Natural killer cell (primary cell): ENCODE measurements around the gene CD209. TPM values are rescaled to one million over a fixed set of nuclear protein-coding genes. Genes with fewer than 3 reads are reported as not detected.
"Not testable (repeated sequence)": the region's sequence is repeated elsewhere in the genome, so short reads cannot be mapped to it uniquely, and the experiment has no call there.

Experiments used
- ATAC-seq, 3 donors: fragments of 150-1000 bp in 2 of 3; fragments of 200-7000 bp in 1 of 3; cut with Tn5 transposase; 1 replicate in 1 of 3; 2 replicates in 2 of 3; pipeline ENCODE4 v1.10.0; 2021; ENCODE audit warnings: mild to moderate bottlenecking in 2 of 3, moderate library complexity in 2 of 3
- DNase-seq, 2 donors: peaks; one replicate each; pipeline versions ENCODE4 v3.0.0 to v3.0.0-alpha.2; 2013 to 2021; ENCODE audit warnings: mixed read lengths in 1 of 2
- H3K27ac ChIP-seq: one replicate; pipeline ENCODE4 v1.5.1; 2013; ENCODE audit warnings: mild to moderate bottlenecking, low read length
- H3K27me3 ChIP-seq: one replicate; pipeline ENCODE4 v1.6.1; 2013; ENCODE audit warnings: low read length; ENCODE audit not compliant: control insufficient read depth, insufficient read depth
- H3K36me3 ChIP-seq: one replicate; pipeline ENCODE4 v1.6.1; 2013; ENCODE audit warnings: low read length; ENCODE audit not compliant: control insufficient read depth, insufficient read depth
- H3K4me1 ChIP-seq: one replicate; pipeline ENCODE4 v1.6.1; 2013; ENCODE audit warnings: low read length; ENCODE audit not compliant: control insufficient read depth, insufficient read depth
- H3K4me3 ChIP-seq: one replicate; pipeline ENCODE4 v1.5.1; 2013; ENCODE audit warnings: low read length
- H3K9me3 ChIP-seq: one replicate; pipeline ENCODE4 v1.6.1; 2013; ENCODE audit warnings: low read length; ENCODE audit not compliant: control insufficient read depth, insufficient read depth
- H3K27ac Mint-ChIP-seq, 2 donors: one replicate each; pipeline ENCODE4 v1.8.0; 2022; ENCODE audit warnings: mild to moderate bottlenecking in 2 of 2, mixed read lengths in 2 of 2, moderate library complexity in 1 of 2
- H3K27me3 Mint-ChIP-seq, 2 donors: one replicate each; pipeline ENCODE4 v1.8.0; 2022; ENCODE audit warnings: low read depth in 2 of 2, mixed read lengths in 2 of 2
- H3K36me3 Mint-ChIP-seq: one replicate; pipeline ENCODE4 v1.8.0; 2022; ENCODE audit warnings: mixed read lengths
- H3K4me1 Mint-ChIP-seq, 2 donors: one replicate each; pipeline ENCODE4 v1.8.0; 2022; ENCODE audit warnings: mixed read lengths in 2 of 2
- H3K4me3 Mint-ChIP-seq: one replicate; pipeline ENCODE4 v1.8.0; 2022; ENCODE audit warnings: mild to moderate bottlenecking, moderate library complexity, mixed read lengths
- H3K9me3 Mint-ChIP-seq, 2 donors: one replicate each; pipeline ENCODE4 v1.8.0; 2022; ENCODE audit warnings: mixed read lengths in 2 of 2
- CTCF ChIP-seq: fragments of 200-600 bp; IDR thresholded peaks from one replicate; pipeline ENCODE4 v1.8.0; 2022; ENCODE audit warnings: antibody characterized with exemption
- WGBS: methylation state at CpG from one replicate; pipeline ENCODE4 v1.1.7; 2013; ENCODE audit warnings: missing lambda C conversion rate; ENCODE audit not compliant: insufficient coverage; 5-methylcytosine and 5-hydroxymethylcytosine counted together
- intact Hi-C: fragments of 100-400 bp; cut with micrococcal nuclease; formaldehyde crosslinking; loops from one replicate; pipeline ENCODE4 v1.14.2; 2022
- total RNA-seq, 4 donors: library from RNA; stranded (reverse); fragments of 120-200 nt in 1 of 4; gene quantifications; one replicate each; pipeline versions ENCODE4 v1.2.3 to v1.2.4, GENCODE V29; 2013 to 2022

Gene CD209
- under 1 TPM in 1 of 3 donors, not detected in 2; 0.10 TPM for total RNA-seq
- total RNA-seq (2013), result 0.20 TPM

- Mint-ChIP-seq H3K27me3 (peaks cover 11 to 17% of the 10 kb centered on the region in 2 donors), H3K36me3 (no peaks in the 10 kb centered on the region), H3K9me3 (peaks cover 0 to 3% of the 10 kb centered on the region in 2 donors), H3K27ac (no peak within 1 kb of the TSS), H3K4me3 (no peak within 1 kb of the TSS), H3K4me1 (peaks cover 0 to 5% of the 10 kb centered on the region in 2 donors)
- intact Hi-C loops, result no loop called here
- ATAC-seq (no peak), DNase-seq (no peak)
- 86% methylated on average over 7 of the region's 7 CpGs for WGBS
- Histone ChIP-seq H3K27me3 (no peaks in the 10 kb centered on the region), H3K36me3 (no peaks in the 10 kb centered on the region), H3K4me1 (peaks cover 5% of the 10 kb centered on the region), H3K4me3 (no peak within 1 kb of the TSS), H3K9me3 (no peaks in the 10 kb centered on the region), H3K27ac (no peak within 1 kb of the TSS)
- no peak for TF ChIP-seq CTCF
These were observed at the start of gene CD209 for GRCh38 chr19:7746903-7747884. Gene CD209, minus strand, starts transcription at chr19:7747534. Its CDS starts 23 bp downstream, at chr19:7747511.

GRCh38 chr19:7795555-7796161 is 48.3 kb upstream of the CD209 start:
- no peaks in the 10 kb centered on the region for H3K36me3 ChIP-seq
- ATAC-seq, result no peak
- H3K4me3 Mint-ChIP-seq, result no peak overlapping the region
- intact Hi-C loops, result no loop called here
- peaks cover 14 to 18% of the 10 kb centered on the region in 2 donors for H3K27me3 Mint-ChIP-seq
- peaks cover 0 to 3% of the 10 kb centered on the region in 2 donors for H3K9me3 Mint-ChIP-seq
- no peak overlapping the region for H3K27ac ChIP-seq
- no peak for DNase-seq
- no peaks in the 10 kb centered on the region for H3K4me1 Mint-ChIP-seq
- peaks cover 6% of the 10 kb centered on the region for H3K4me1 ChIP-seq
- 77% methylated on average over 5 of the region's 8 CpGs for WGBS
- no peaks in the 10 kb centered on the region for H3K36me3 Mint-ChIP-seq
- peaks cover 3% of the 10 kb centered on the region for H3K9me3 ChIP-seq
- no peak overlapping the region for H3K27ac Mint-ChIP-seq
- H3K27me3 ChIP-seq, result peaks cover 2% of the 10 kb centered on the region
- no peak overlapping the region for H3K4me3 ChIP-seq
- TF ChIP-seq CTCF, result no peak

- H3K4me1 Mint-ChIP-seq, result no peaks in the 10 kb centered on the region
- intact Hi-C loops, result no loop called here
- DNase-seq, result no peak
- peaks cover 18 to 25% of the 10 kb centered on the region in 2 donors for H3K27me3 Mint-ChIP-seq
- TF ChIP-seq CTCF, result no peak
- H3K9me3 ChIP-seq, result peaks cover 3% of the 10 kb centered on the region
- no peaks in the 10 kb centered on the region for H3K36me3 ChIP-seq
- H3K36me3 Mint-ChIP-seq, result no peaks in the 10 kb centered on the region
- peaks cover 6% of the 10 kb centered on the region for H3K27me3 ChIP-seq
- H3K27ac Mint-ChIP-seq, result no peak overlapping the region
- ATAC-seq, result no peak
- WGBS, result 84% methylated on average over 3 of the region's 3 CpGs
- H3K4me3 Mint-ChIP-seq, result no peak overlapping the region
- H3K27ac ChIP-seq, result no peak overlapping the region
- peaks cover 0 to 3% of the 10 kb centered on the region in 2 donors for H3K9me3 Mint-ChIP-seq
- no peak overlapping the region for H3K4me3 ChIP-seq
- H3K4me1 ChIP-seq, result peaks cover 7% of the 10 kb centered on the region
These were observed 46.2 kb upstream of the CD209 start for GRCh38 chr19:7793493-7793892.

- H3K36me3 Mint-ChIP-seq, intact Hi-C loops, H3K27me3 ChIP-seq, DNase-seq, ATAC-seq, H3K4me3 Mint-ChIP-seq, H3K27ac ChIP-seq, H3K9me3 Mint-ChIP-seq, H3K4me1 Mint-ChIP-seq, H3K4me3 ChIP-seq, H3K36me3 ChIP-seq, H3K9me3 ChIP-seq, H3K4me1 ChIP-seq, H3K27ac Mint-ChIP-seq: not testable (repeated sequence)
- H3K27me3 Mint-ChIP-seq, result peaks cover 21 to 29% of the 10 kb centered on the region in 2 donors
- over 99% methylated on average over 7 of the region's 7 CpGs for WGBS
These were observed 45.4 kb upstream of the CD209 start for GRCh38 chr19:7792701-7793100.
